ENCODE measurements around the gene MAN2B1. TPM values are rescaled to one million over a fixed set of nuclear protein-coding genes. Genes with fewer than 3 reads are reported as not detected.
"Not testable (repeated sequence)": the region's sequence is repeated elsewhere in the genome, so short reads cannot be mapped to it uniquely, and the experiment has no call there.

MAN2B1 gene
- total and polyA plus RNA-seq, 2 donors from 2014 or later, result 63.9 to 90.5 TPM

DNA sequence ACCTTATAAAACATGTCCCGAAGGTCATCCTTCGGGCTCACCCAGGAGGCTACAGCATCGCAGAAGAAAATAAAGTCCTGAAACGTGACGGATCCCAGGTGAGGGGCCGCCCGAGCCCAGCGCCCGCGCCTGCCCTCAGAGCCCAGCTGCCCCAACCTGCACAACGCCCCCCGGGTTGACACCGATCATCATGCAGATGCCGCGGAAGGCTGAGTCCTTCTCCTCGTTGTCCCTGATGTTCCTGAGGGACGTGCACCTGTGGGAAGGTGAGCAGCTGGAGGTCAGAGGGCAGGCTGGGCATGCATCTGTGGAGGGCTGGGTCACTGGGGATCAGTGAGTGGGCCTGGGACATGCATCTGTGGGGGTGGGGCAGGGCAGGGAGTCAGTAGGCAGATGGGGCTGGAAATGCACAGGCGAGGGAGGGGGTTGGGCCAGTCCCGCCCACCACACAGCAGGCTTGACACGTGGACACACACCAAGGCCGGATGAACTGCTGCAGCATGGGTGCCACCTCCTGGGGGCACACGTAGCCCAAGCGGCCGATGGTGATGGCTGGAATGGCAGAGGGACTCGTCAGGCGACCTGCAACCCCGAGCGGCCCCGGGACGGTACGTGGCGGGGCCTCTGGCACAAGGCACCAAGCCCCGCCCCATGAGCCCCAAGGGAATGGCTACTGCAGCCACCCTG, 35.2 kb upstream of the MAN2B1 start:
- Histone ChIP-seq H3K27me3 (ENCODE audit: control insufficient read depth, insufficient read depth, low read length) (no peaks in the 10 kb centered on the region), H3K9me3 (ENCODE audit: control insufficient read depth in 2 of 3, insufficient read depth in 1 of 3, low read length in 3 of 3) (no peaks in the 10 kb centered on the region), H3K27ac (ENCODE audit: low read depth in 2 of 2, low read length in 2 of 2) (no peak overlapping the region), H3K36me3 (ENCODE audit: control insufficient read depth in 2 of 3, insufficient read depth in 3 of 3, low read length in 3 of 3) (peaks cover 2 to 48% (median 23%) of the 10 kb centered on the region in 3 donors), H3K9ac (ENCODE audit: low read length in 3 of 3) (no peak overlapping the region), H3K4me1 (ENCODE audit: control insufficient read depth in 2 of 3, insufficient read depth in 2 of 3, low read depth in 1 of 3, low read length in 3 of 3) (peaks cover 0 to 2% (median 0%) of the 10 kb centered on the region in 3 donors), H3K4me3 (ENCODE audit: low read length in 3 of 3) (no peak overlapping the region)
- DNase-seq (no peak), FAIRE-seq (no peak)
- TF ChIP-seq, protein P1, sequence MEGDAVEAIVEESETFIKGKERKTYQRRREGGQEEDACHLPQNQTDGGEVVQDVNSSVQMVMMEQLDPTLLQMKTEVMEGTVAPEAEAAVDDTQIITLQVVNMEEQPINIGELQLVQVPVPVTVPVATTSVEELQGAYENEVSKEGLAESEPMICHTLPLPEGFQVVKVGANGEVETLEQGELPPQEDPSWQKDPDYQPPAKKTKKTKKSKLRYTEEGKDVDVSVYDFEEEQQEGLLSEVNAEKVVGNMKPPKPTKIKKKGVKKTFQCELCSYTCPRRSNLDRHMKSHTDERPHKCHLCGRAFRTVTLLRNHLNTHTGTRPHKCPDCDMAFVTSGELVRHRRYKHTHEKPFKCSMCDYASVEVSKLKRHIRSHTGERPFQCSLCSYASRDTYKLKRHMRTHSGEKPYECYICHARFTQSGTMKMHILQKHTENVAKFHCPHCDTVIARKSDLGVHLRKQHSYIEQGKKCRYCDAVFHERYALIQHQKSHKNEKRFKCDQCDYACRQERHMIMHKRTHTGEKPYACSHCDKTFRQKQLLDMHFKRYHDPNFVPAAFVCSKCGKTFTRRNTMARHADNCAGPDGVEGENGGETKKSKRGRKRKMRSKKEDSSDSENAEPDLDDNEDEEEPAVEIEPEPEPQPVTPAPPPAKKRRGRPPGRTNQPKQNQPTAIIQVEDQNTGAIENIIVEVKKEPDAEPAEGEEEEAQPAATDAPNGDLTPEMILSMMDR (IDR thresholded peaks at IDR 0.05; ENCODE audit: borderline replicate concordance, extremely low read depth, insufficient read depth), result no peak
- intact Hi-C loops (cut with DNase I), result no loop called here

DNA sequence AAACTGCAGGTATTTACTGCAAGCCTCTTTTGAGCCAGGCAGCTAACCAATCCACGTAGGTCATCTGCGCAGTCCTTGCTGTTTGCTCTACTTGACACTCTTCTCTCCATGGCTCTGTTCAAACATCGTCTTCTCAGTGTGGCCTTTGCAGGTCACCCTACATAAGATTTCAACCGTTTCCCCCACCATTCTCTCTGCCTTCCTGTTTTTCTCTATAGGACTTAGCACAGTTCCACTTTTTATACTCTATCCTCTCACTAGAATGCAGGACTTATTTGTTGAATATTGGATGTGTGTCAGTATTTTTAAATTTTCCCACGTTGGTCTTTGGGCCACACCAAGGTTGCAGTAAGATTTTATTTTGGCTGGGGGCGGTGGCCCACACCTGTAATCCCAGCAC, 31.6 kb upstream of the MAN2B1 start:
- peaks cover 0 to 12% (median 6%) of the 10 kb centered on the region in 3 donors for H3K4me1 ChIP-seq (ENCODE audit: control insufficient read depth in 2 of 3, insufficient read depth in 2 of 3, low read depth in 1 of 3, low read length in 3 of 3)
- H3K9me3 ChIP-seq (ENCODE audit: control insufficient read depth in 2 of 3, insufficient read depth in 1 of 3, low read length in 3 of 3), result no peaks in the 10 kb centered on the region
- H3K4me3 ChIP-seq (ENCODE audit: low read length in 3 of 3), result no peak overlapping the region
- no peak overlapping the region for H3K27ac ChIP-seq (ENCODE audit: low read depth in 2 of 2, low read length in 2 of 2)
- no peaks in the 10 kb centered on the region for H3K27me3 ChIP-seq (ENCODE audit: control insufficient read depth, insufficient read depth, low read length)
- no peak for FAIRE-seq
- intact Hi-C loops (cut with DNase I), result no loop called here
- peaks cover 0 to 20% (median 3%) of the 10 kb centered on the region in 3 donors for H3K36me3 ChIP-seq (ENCODE audit: control insufficient read depth in 2 of 3, insufficient read depth in 3 of 3, low read length in 3 of 3)
- TF ChIP-seq, protein P1 (IDR thresholded peaks at IDR 0.05; ENCODE audit: borderline replicate concordance, extremely low read depth, insufficient read depth), result no peak
- DNase-seq, result no peak
- H3K9ac ChIP-seq (ENCODE audit: low read length in 3 of 3), result no peak overlapping the region

DNA sequence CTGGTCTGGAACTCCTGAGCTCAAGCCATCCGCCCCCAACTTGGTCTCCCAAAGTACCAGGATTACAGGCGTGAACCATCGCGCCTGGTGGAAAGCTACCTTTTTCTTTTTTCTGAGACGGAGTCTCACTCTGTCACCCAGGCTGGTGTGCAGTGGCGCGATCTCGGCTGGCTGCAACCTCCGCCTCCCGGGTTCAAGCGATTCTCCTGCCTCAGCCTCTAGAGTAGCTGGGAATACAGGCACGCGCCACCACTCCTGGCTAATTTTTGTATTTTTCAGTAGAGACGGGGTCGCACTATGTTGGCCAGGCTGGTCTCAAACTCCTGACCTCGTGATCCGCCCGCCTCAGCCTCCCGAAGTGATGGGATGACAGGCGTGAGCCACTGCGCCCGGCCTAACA, 30.9 kb upstream of the MAN2B1 start:
- peaks cover 0 to 17% (median 2%) of the 10 kb centered on the region in 3 donors for H3K36me3 ChIP-seq (ENCODE audit: control insufficient read depth in 2 of 3, insufficient read depth in 3 of 3, low read length in 3 of 3)
- peaks cover 0 to 12% (median 6%) of the 10 kb centered on the region in 3 donors for H3K4me1 ChIP-seq (ENCODE audit: control insufficient read depth in 2 of 3, insufficient read depth in 2 of 3, low read depth in 1 of 3, low read length in 3 of 3)
- H3K9me3 ChIP-seq (ENCODE audit: control insufficient read depth in 2 of 3, insufficient read depth in 1 of 3, low read length in 3 of 3); H3K9ac ChIP-seq (ENCODE audit: low read length in 3 of 3); DNase-seq; H3K27me3 ChIP-seq (ENCODE audit: control insufficient read depth, insufficient read depth, low read length); H3K4me3 ChIP-seq (ENCODE audit: low read length in 3 of 3); H3K27ac ChIP-seq (ENCODE audit: low read depth in 2 of 2, low read length in 2 of 2); intact Hi-C loops (cut with DNase I); FAIRE-seq: not testable (repeated sequence)

DNA sequence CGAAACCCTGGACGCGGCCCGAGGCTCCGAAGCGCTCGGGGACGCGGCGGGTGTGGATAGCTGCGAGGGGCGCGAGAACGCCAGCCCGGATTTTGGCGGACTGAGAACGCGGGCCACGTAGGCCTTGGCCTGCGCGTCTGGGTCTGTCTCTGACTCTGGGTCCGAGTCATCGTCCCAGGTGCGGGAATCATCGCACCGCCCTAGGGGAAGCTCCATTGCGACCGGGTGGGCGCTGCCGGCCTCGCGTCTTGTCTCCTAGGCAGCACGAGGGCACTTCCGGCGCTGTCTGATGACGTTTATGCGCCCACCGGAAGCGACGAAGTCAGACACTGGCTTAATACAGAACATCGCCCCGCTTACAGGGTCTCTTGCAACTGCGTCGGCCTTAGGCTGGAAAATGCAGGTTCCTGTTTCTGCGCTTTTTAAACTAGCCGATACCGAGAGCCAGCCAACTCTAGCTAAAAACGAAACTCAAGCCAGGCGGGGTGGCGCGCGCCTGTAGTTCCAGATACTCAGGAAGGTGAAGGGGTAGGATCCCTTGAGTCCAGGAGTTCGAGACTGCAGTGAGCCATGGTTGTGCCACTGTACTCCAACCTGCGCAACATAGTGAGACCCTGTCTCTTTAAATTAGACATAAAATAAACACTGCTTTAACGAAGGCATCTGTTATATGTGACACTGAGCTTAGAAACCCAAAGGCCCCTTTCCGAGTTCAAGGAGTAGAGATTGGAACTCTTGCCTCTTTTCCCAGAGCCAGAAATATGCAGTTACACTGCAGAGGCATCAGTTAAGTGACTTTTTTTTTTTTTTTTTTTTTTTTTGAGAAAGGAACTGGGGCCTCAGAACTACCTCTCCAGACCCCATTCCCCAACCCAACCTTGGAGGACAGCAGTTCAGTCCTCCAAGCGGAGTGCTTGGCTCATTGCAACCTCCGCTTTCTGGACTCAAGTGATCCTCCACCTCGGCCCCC, 30.1 kb upstream of the MAN2B1 start, which contains the start of gene FBXW9:
TSS of gene FBXW9 (minus strand) at position 266 of the 970 bp plus-strand sequence. CDS start at position 216, 50 bp downstream.
- H3K36me3 ChIP-seq (ENCODE audit: control insufficient read depth in 2 of 3, insufficient read depth in 3 of 3, low read length in 3 of 3), result peaks cover 0 to 10% (median 2%) of the 10 kb centered on the region in 3 donors
- intact Hi-C loops (cut with DNase I), result no loop called here
- peak within 1 kb of the TSS; percentile 35 to 86 (median 72) for H3K9ac ChIP-seq (ENCODE audit: low read length in 3 of 3)
- peak; percentile 97 to 98 (median 98) for DNase-seq
- TF ChIP-seq, protein P1 (IDR thresholded peaks at IDR 0.05; ENCODE audit: borderline replicate concordance, extremely low read depth, insufficient read depth), result no peak
- H3K27me3 ChIP-seq (ENCODE audit: control insufficient read depth, insufficient read depth, low read length), result no peaks in the 10 kb centered on the region
- peak within 1 kb of the TSS; percentile 70 to 96 (median 78) for H3K4me3 ChIP-seq (ENCODE audit: low read length in 3 of 3)
- H3K4me1 ChIP-seq (ENCODE audit: control insufficient read depth in 2 of 3, insufficient read depth in 2 of 3, low read depth in 1 of 3, low read length in 3 of 3), result peaks cover 0 to 12% (median 6%) of the 10 kb centered on the region in 3 donors
- peak within 1 kb of the TSS; percentile 65 to 78 for H3K27ac ChIP-seq (ENCODE audit: low read depth in 2 of 2, low read length in 2 of 2)
- FAIRE-seq, result no peak
- H3K9me3 ChIP-seq (ENCODE audit: control insufficient read depth in 2 of 3, insufficient read depth in 1 of 3, low read length in 3 of 3), result no peaks in the 10 kb centered on the region
